CD14-positive monocyte (primary cell): ENCODE measurements around the gene IKZF2. TPM values are rescaled to one million over a fixed set of nuclear protein-coding genes. Genes with fewer than 3 reads are reported as not detected.

Experiments used
- DNase-seq, 3 donors: peaks; one replicate each; pipeline ENCODE4 v3.0.0-alpha.2; 2011 to 2022
- H2AFZ ChIP-seq: 2 replicates; pipeline ENCODE4 v1.6.0; 2012; ENCODE audit warnings: mild to moderate bottlenecking, low read depth, low read length, inconsistent platforms; ENCODE audit not compliant: insufficient read depth, poor library complexity, severe bottlenecking
- H3K27ac ChIP-seq, 2 donors: 1 replicate in 1 of 2; 2 replicates in 1 of 2; pipeline ENCODE4 v1.5.1; 2012 to 2013; ENCODE audit warnings: low read length in 2 of 2, control low read depth in 1 of 2, inconsistent platforms in 1 of 2, low read depth in 1 of 2, mild to moderate bottlenecking in 1 of 2
- H3K27me3 ChIP-seq, 2 donors: one replicate each; pipeline versions ENCODE4 v1.6.0 to v1.6.1; 2011 to 2013; ENCODE audit warnings: low read length in 2 of 2; ENCODE audit not compliant: control insufficient read depth in 2 of 2, insufficient read depth in 2 of 2
- H3K36me3 ChIP-seq, 2 donors: replicated peaks in 1 of 2; 1 replicate in 1 of 2; 2 replicates in 1 of 2; pipeline versions ENCODE4 v1.5.1 to v1.6.1; 2012 to 2013; ENCODE audit warnings: low read length in 2 of 2, control low read depth in 1 of 2, inconsistent platforms in 1 of 2, mild to moderate bottlenecking in 1 of 2; ENCODE audit not compliant: insufficient read depth in 2 of 2, control insufficient read depth in 1 of 2
- H3K4me1 ChIP-seq, 2 donors: 1 replicate in 1 of 2; 2 replicates in 1 of 2; pipeline versions ENCODE4 v1.5.1 to v1.6.1; 2012 to 2013; ENCODE audit warnings: low read length in 2 of 2, control low read depth in 1 of 2, inconsistent platforms in 1 of 2, mild to moderate bottlenecking in 1 of 2, moderate library complexity in 1 of 2; ENCODE audit not compliant: insufficient read depth in 2 of 2, control insufficient read depth in 1 of 2
- H3K4me2 ChIP-seq: replicated peaks from 2 replicates; pipeline ENCODE3; 2012; ENCODE audit warnings: low read length, moderate library complexity, mild to moderate bottlenecking; ENCODE audit not compliant: poor library complexity, severe bottlenecking; ENCODE audit errors: extremely low read depth
- H3K4me3 ChIP-seq, 3 experiments: fragments of 200-600 bp in 1 of 3; sonication (generic) in 1 of 3; replicated peaks in 1 of 3; 1 replicate in 2 of 3; 2 replicates in 1 of 3; pipeline ENCODE4 v1.5.1; 2011 to 2013; ENCODE audit warnings: low read length in 3 of 3, mild to moderate bottlenecking in 3 of 3, control low read depth in 2 of 3, low read depth in 2 of 3, inconsistent platforms in 1 of 3, moderate library complexity in 1 of 3
- H3K79me2 ChIP-seq: 2 replicates; pipeline ENCODE4 v1.6.0; 2012; ENCODE audit warnings: mild to moderate bottlenecking, control low read depth, inconsistent platforms, low read length, moderate library complexity; ENCODE audit not compliant: insufficient read depth
- H3K9ac ChIP-seq: 2 replicates; pipeline ENCODE4 v1.6.0; 2017; ENCODE audit warnings: low read length, mild to moderate bottlenecking; ENCODE audit not compliant: insufficient read depth, poor library complexity, severe bottlenecking
- H3K9me3 ChIP-seq, 2 donors: replicated peaks in 1 of 2; 1 replicate in 1 of 2; 2 replicates in 1 of 2; pipeline versions ENCODE4 v1.5.1 to v1.6.1; 2012 to 2013; ENCODE audit warnings: low read length in 2 of 2, control low read depth in 1 of 2; ENCODE audit not compliant: control insufficient read depth in 1 of 2, insufficient read depth in 1 of 2
- H4K20me1 ChIP-seq: 2 replicates; pipeline ENCODE4 v1.6.0; 2012; ENCODE audit warnings: mild to moderate bottlenecking, low read length, control low read depth, moderate library complexity; ENCODE audit not compliant: insufficient read depth
- H3K27ac Mint-ChIP-seq, 7 donors: one replicate each; pipeline ENCODE4 v1.8.0; 2020; ENCODE audit warnings: mild to moderate bottlenecking in 7 of 7, mixed read lengths in 7 of 7, moderate library complexity in 6 of 7, inconsistent platforms in 2 of 7
- H3K27me3 Mint-ChIP-seq, 3 donors: one replicate each; pipeline ENCODE4 v1.8.0; 2021 to 2022; ENCODE audit warnings: low read depth in 3 of 3, mild to moderate bottlenecking in 3 of 3, mixed read lengths in 3 of 3, moderate library complexity in 3 of 3, inconsistent platforms in 1 of 3
- H3K36me3 Mint-ChIP-seq, 2 donors: one replicate each; pipeline ENCODE4 v1.8.0; 2020; ENCODE audit warnings: mixed read lengths in 2 of 2, inconsistent platforms in 1 of 2, mild to moderate bottlenecking in 1 of 2
- H3K4me1 Mint-ChIP-seq: one replicate; pipeline ENCODE4 v1.8.0; 2020; ENCODE audit warnings: mild to moderate bottlenecking, mixed read lengths
- H3K4me3 Mint-ChIP-seq, 2 donors: one replicate each; pipeline ENCODE4 v1.8.0; 2020; ENCODE audit warnings: mild to moderate bottlenecking in 2 of 2, mixed read lengths in 2 of 2, moderate library complexity in 1 of 2
- H3K9me3 Mint-ChIP-seq, 7 donors: one replicate each; pipeline ENCODE4 v1.8.0; 2020 to 2022; ENCODE audit warnings: mixed read lengths in 7 of 7, mild to moderate bottlenecking in 6 of 7, moderate library complexity in 6 of 7, inconsistent platforms in 2 of 7
- CTCF ChIP-seq: fragments of 200-600 bp; IDR thresholded peaks from one replicate; pipeline ENCODE4 v1.8.0; 2022; ENCODE audit warnings: antibody characterized with exemption, mild to moderate bottlenecking
- WGBS: methylation state at CpG from one replicate; pipeline ENCODE4 v1.1.5; 2013; ENCODE audit warnings: missing lambda C conversion rate; ENCODE audit not compliant: insufficient coverage; 5-methylcytosine and 5-hydroxymethylcytosine counted together
- intact Hi-C, 2 donors: fragments of 100-400 bp; cut with micrococcal nuclease; formaldehyde crosslinking; loops; one replicate each; pipeline versions ENCODE4 v1.15.0 to v1.15.1; 2023
- polyA plus RNA-seq, 3 donors: library from polyadenylated mRNA; depleted of rRNA in 1 of 3; unstranded in 2 of 3; stranded (reverse) in 1 of 3; fragments of 300-500 nt in 2 of 3; fragments of >200 nt in 1 of 3; fragmentation: Illumina TruSeq in 2 of 3; gene quantifications; 1 replicate in 2 of 3; 2 replicates in 1 of 3; pipeline ENCODE4 v1.2.3, GENCODE V29; 2012 to 2021

IKZF2 gene
- polyA plus RNA-seq, 3 donors: 0.10 to 0.12 (median 0.11) TPM

DNA sequence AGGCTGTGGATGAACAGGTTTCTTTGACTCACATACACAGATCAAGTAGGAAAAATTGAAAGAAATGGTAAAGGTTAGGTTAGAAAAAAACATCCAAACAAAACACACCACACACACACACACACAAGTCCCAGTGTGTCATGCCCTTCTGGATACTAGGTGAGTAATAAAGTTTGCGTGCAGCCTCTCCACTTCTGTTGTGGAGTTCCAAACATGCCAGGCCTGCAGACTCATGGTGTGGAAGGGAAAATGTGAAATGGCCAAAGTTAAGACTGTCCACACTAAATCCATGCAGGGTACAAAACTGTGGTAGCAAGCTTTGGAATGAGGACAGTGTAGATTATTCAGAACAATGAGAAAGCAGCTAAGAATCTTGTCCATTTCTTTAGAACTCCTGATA is 114.6 kb downstream of the IKZF2 start:
- no peak for DNase-seq
- no CpG with 5 or more reads among the region's 1 CpG for WGBS

DNA sequence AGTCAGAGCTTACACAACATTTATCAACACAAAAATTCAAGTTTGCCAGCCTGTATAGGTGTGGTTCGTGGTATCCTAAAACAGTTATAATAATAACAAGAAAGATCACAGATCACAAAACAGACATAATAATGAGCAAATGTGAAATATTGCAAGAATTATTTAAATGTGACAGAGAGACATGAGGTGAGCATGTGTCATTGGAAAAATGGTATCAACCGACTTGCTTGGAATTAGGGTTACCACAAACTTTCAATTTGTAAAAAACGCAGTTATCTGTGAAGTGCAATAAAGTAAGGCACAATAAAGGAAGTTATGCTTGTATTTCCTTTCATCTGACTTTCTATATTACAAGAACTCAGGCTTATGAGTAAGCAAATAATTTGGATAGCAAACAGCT is 116.8 kb downstream of the IKZF2 start:
- intact Hi-C loops: no loop called here
- no peak for DNase-seq
- no peaks in the 10 kb centered on the region for H3K4me1 ChIP-seq
- no CpG with 5 or more reads among the region's 3 CpGs for WGBS
- no peak overlapping the region for H2AFZ ChIP-seq
- no peaks in the 10 kb centered on the region for H3K27me3 ChIP-seq
- no peaks in the 10 kb centered on the region for H3K79me2 ChIP-seq
- no peaks in the 10 kb centered on the region for H3K36me3 Mint-ChIP-seq
- no peaks in the 10 kb centered on the region for H3K36me3 ChIP-seq
- no peak overlapping the region for H3K27ac ChIP-seq
- H3K9me3 Mint-ChIP-seq: peaks cover 0 to 3% (median 0%) of the 10 kb centered on the region in 7 donors
- no peak overlapping the region for H3K4me3 ChIP-seq
- peaks cover 3% of the 10 kb centered on the region for H3K4me1 Mint-ChIP-seq
- no peak for TF ChIP-seq CTCF
- H3K4me3 Mint-ChIP-seq: no peak overlapping the region
- no peaks in the 10 kb centered on the region for H3K27me3 Mint-ChIP-seq
- no peak overlapping the region for H3K4me2 ChIP-seq
- H3K9ac ChIP-seq: no peak overlapping the region
- no peaks in the 10 kb centered on the region for H4K20me1 ChIP-seq
- no peaks in the 10 kb centered on the region for H3K9me3 ChIP-seq
- H3K27ac Mint-ChIP-seq: no peak overlapping the region

More for the DNA sequence above, 114.6 kb downstream of the IKZF2 start:
- Histone ChIP-seq H3K27ac (no peak overlapping the region), H3K4me1 (no peaks in the 10 kb centered on the region), H3K27me3 (no peaks in the 10 kb centered on the region), H3K9ac (no peak overlapping the region), H2AFZ (no peak overlapping the region), H3K9me3 (no peaks in the 10 kb centered on the region), H3K4me3 (no peak overlapping the region), H3K79me2 (no peaks in the 10 kb centered on the region), H3K4me2 (no peak overlapping the region), H4K20me1 (no peaks in the 10 kb centered on the region), H3K36me3 (no peaks in the 10 kb centered on the region)
- intact Hi-C loops: no loop called here
- Mint-ChIP-seq H3K4me3 (no peak overlapping the region), H3K9me3 (peaks cover 0 to 3% (median 0%) of the 10 kb centered on the region in 7 donors), H3K27ac (no peak overlapping the region), H3K27me3 (no peaks in the 10 kb centered on the region), H3K36me3 (no peaks in the 10 kb centered on the region), H3K4me1 (peaks cover 3% of the 10 kb centered on the region)
- TF ChIP-seq CTCF: no peak
